GM21390 (cell line): ENCODE data around the gene LGSN.
"Not testable (repeated sequence)": the region's sequence is repeated elsewhere in the genome, so short reads cannot be mapped to it uniquely, and the experiment has no call there.

Source experiments
- ATAC-seq: cut with Tn5 transposase; IDR thresholded peaks from one replicate; pipeline ENCODE4 v1.9.1; 2021; ENCODE audit not compliant: unreplicated experiment

LGSN gene

DNA sequence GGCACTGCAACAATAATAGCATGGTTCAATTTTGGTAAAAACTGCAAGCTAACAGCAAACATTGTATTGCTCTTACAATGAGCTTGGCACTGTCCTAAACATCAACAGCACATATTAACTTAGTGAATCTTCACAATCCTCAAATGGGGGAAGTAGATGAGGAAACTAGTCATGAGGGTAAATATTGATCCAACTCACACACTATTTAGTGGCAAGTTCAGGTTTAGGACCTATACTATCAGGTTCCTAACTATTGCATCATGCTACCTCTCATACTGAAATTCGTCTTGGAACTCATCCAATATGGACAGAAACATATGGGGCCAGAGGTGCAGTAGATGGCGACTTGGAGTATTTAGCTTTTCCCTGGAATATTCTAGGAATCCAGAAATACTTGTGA lies 74.4 kb downstream of the LGSN start:
- ATAC-seq = no peak

DNA sequence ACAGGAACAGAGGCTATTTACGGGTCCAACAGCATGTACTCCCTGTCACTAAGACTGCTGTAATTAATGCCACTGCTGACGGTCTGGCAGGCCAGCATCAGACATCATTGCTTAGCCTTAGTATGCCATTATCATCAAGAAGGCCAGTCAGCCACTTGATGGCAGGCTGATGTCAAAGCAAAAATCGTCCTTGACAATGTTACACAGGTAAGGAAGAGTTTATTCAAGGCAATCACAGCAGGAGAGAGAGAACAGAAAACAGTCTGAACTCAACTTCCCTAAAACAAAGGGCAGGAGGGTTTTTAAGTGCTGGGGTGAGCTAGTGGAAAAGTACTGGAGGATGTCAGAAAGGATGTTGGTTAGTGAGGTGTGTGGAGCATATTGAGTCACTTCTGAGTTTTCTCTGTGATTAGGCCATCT lies 83.4 kb downstream of the LGSN start:
- ATAC-seq = no peak

DNA sequence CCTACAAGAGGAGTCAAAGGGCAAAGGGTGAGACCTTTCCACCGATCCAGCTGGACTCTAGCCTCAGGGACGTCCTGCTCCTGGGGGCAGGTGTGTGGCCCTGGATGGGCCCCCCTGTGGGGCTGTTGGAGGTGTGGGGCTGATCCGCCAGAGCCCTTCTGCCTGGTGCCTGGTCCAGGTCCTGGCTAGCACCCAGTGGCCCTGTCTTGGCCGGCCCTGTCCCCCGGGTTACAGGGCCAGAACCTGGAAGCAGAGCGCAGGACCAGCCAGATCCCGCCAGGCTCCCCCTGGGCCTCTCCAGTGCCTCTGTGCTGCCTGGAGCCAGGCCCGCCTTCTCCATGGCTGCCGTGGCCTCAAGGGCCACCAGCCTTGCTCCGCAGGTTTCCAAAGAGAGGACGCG lies 89.3 kb downstream of the LGSN start:
- ATAC-seq = not testable (repeated sequence)

DNA sequence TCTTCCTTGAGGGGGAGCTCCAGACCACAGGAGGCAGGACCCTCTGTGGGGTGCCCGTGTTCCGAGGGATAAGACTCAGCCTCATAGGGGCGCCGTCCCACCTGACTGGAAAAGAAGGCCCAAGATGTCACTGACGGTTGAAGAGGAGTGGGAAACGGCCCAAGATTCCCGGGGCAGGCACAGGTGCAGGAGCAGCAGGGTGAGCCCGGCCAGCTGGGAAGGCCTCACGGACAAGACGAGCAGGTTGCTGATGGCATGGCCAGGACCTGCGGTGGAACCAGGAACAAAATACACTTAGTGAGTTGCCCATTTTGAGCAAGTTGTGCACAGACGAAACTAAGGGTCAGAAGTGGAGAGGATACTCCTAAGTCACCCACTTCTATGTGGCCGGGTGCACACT lies 89.8 kb downstream of the LGSN start:
- ATAC-seq = not testable (repeated sequence)

DNA sequence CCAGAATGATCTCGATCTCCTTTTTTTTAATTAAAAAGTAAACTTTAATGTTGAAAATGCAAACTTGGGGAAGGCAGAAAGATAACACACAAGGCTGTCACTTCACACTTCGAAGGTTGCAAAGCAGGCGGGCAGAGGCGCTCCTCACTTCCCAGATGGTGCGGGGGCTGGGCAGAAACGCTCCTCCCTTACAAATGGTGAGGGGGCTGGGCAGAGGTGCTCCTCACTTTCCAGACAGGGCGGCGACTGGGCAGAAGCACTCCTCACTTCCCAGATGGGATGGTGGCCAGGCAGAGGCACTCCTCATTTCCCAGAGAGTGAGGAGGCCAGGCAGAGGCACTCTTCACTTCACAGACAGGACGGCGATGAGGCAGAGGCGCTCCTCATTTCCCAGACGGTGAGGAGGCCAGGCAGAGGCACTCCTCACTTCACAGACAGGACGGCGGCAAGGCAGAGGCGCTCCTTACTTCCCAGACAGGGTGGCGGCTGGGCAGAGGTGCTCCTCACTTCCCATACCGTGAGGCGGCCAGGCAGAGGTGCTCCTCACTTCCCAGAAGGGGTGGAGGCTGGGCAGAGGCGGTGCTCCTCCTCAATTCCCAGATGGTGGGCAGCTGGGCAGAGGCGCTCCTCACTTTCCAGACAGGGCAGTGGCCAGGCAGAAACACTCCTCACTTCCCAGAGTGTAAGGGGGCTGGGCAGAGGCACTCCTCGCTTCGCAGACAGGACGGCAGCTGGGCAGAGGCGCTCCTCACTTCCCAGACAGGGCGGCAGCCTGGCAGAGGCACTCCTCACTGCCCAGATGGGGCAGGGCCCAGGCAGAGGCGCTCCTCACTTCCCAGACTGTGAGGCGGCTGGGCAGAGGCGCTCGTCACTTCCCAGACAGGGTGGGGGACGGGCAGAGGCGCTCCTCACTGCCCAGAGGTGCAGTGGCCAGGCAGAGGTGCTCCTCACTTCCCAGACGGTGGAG lies 91.6 kb downstream of the LGSN start:
- not testable (repeated sequence) for ATAC-seq

DNA sequence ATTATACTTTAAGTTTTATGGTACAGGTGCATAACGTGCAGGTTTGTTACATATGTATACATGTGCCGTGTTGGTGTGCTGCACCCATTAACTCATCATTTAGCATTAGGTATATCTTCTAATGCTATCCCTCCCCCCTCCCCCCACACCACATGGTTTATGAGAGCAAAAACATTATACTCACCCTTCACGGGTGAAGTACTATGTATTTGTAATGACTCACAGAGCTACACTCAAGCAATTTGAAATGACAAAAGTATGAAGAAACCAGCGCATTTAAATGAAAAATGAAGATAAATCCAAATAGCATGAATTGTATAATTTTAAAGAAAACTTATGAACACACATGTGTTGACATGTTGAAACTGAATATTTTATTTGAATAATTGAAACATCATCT lies 93.8 kb downstream of the LGSN start:
- not testable (repeated sequence) for ATAC-seq
